GM12878 (cell line): ENCODE results near the gene BBS10. TPM values are rescaled to one million over a fixed set of nuclear protein-coding genes. Genes with fewer than 3 reads are reported as not detected.

Experiments used
- CEBPZ ChIP-seq: fragments of 150-350 bp; IDR thresholded peaks from 2 replicates; pipeline ENCODE4 v1.6.1; 2016; ENCODE audit warnings: low read depth, low read length
- DPF2 ChIP-seq: fragments of 450-650 bp; IDR thresholded peaks from 2 replicates; pipeline ENCODE4 v1.6.1; 2017; ENCODE audit warnings: mild to moderate bottlenecking
- EED ChIP-seq: sonication (generic); IDR thresholded peaks from 2 replicates; pipeline ENCODE4 v1.6.1; 2016; ENCODE audit warnings: antibody characterized with exemption, low read depth
- EZH2 ChIP-seq: IDR thresholded peaks from 2 replicates; pipeline ENCODE4 v1.6.1; 2012; ENCODE audit warnings: low read depth, mild to moderate bottlenecking, control low read depth, inconsistent platforms, low read length, borderline replicate concordance; ENCODE audit not compliant: control insufficient read depth
- IKZF1 ChIP-seq: fragments of 450-650 bp; conservative IDR thresholded peaks from 2 replicates; pipeline ENCODE4 v1.6.1; 2017; ENCODE audit warnings: antibody characterized with exemption, mild to moderate bottlenecking
- MEF2A ChIP-seq: IDR thresholded peaks from 2 replicates; pipeline ENCODE4 v1.6.1; 2011; ENCODE audit warnings: low read depth, mild to moderate bottlenecking, low read length, moderate library complexity; ENCODE audit not compliant: insufficient read depth
- MEF2B ChIP-seq: fragments of 450-650 bp; IDR thresholded peaks from 2 replicates; pipeline ENCODE4 v1.6.1; 2018; ENCODE audit warnings: mild to moderate bottlenecking, moderate library complexity; ENCODE audit not compliant: partially characterized antibody, poor library complexity, severe bottlenecking
- NFYB ChIP-seq: IDR thresholded peaks from 2 replicates; pipeline ENCODE4 v1.6.1; 2011; ENCODE audit warnings: low read depth, mild to moderate bottlenecking, low read length, improper control_type of control experiment, moderate library complexity; ENCODE audit not compliant: insufficient read depth
- NR2C2 ChIP-seq: IDR thresholded peaks from 2 replicates; pipeline ENCODE4 v1.6.1; 2011; ENCODE audit warnings: borderline replicate concordance, low read depth; ENCODE audit not compliant: control insufficient read depth, insufficient read length
- PAX5 ChIP-seq: IDR thresholded peaks from 2 replicates; pipeline ENCODE4 v1.6.1; 2011; ENCODE audit warnings: low read depth, low read length, borderline replicate concordance
- PBX3 ChIP-seq: IDR thresholded peaks from 2 replicates; pipeline ENCODE4 v1.6.1; 2011; ENCODE audit warnings: mild to moderate bottlenecking, low read depth, low read length, moderate library complexity; ENCODE audit not compliant: insufficient replicate concordance
- SIX5 ChIP-seq: IDR thresholded peaks from 2 replicates; pipeline ENCODE4 v1.6.1; 2011; ENCODE audit warnings: mild to moderate bottlenecking, low read depth, low read length, moderate library complexity; ENCODE audit not compliant: severe bottlenecking
- SMC3 ChIP-seq: IDR thresholded peaks from 2 replicates; pipeline ENCODE4 v1.6.1; 2011; ENCODE audit warnings: low read length, improper control_type of control experiment, borderline replicate concordance
- SREBF2 ChIP-seq: IDR thresholded peaks from 2 replicates; pipeline ENCODE4 v1.6.1; 2012; ENCODE audit warnings: mild to moderate bottlenecking, low read length
- STAT1 ChIP-seq: fragments of 450-650 bp; conservative IDR thresholded peaks from 2 replicates; pipeline ENCODE4 v1.6.1; 2014; ENCODE audit warnings: antibody characterized with exemption, mild to moderate bottlenecking
- TAF1 ChIP-seq: IDR thresholded peaks from 2 replicates; pipeline ENCODE4 v1.6.1; 2011; ENCODE audit warnings: mild to moderate bottlenecking, low read depth, low read length, borderline replicate concordance
- ZBTB33 ChIP-seq: fragments of 450-650 bp; IDR thresholded peaks from 2 replicates; pipeline ENCODE4 v1.6.1; 2017; ENCODE audit warnings: mild to moderate bottlenecking
- polyA plus RNA-seq, 11 experiments: library from polyadenylated mRNA; depleted of rRNA in 4 of 11; unstranded in 6 of 11; stranded (reverse) in 5 of 11; fragments of >200 nt; fragmentation: Nextera tagmentation in 4 of 11; fragmentation: Illumina TruSeq in 1 of 11; extraction: Ambion mirVana in 4 of 11; extraction: Trizol in 1 of 11; gene quantifications; 1 replicate in 1 of 11; 2 replicates in 10 of 11; pipeline versions ENCODE4 v1.2.1 to v1.2.3, GENCODE V29; 2011 to 2016; ENCODE audit warnings: inconsistent platforms in 2 of 11, missing spikeins in 2 of 11, low read depth in 1 of 11
- total RNA-seq, 4 experiments: library from RNA; depleted of rRNA in 3 of 4; stranded (reverse); fragments of >200 nt in 3 of 4; fragmentation: Illumina TruSeq in 1 of 4; extraction: Trizol in 1 of 4; gene quantifications; 2 replicates each; pipeline versions ENCODE4 v1.2.1 to v1.2.3, GENCODE V29; 2013 to 2021
- TF ChIP-seq, protein P1 (sequence below): fragments of 450-650 bp; formaldehyde crosslinking; IDR thresholded peaks from 2 replicates; pipeline ENCODE4 v1.5.0; 2022; ENCODE audit warnings: mild to moderate bottlenecking, missing genetic modification characterization

The BBS10 gene
- total and polyA plus RNA-seq, 10 of the 15 experiments (the other 5 are each of a cell fraction or from before 2014, with no cell fraction given): 1.2 to 9.8 (median 5.9) TPM

DNA sequence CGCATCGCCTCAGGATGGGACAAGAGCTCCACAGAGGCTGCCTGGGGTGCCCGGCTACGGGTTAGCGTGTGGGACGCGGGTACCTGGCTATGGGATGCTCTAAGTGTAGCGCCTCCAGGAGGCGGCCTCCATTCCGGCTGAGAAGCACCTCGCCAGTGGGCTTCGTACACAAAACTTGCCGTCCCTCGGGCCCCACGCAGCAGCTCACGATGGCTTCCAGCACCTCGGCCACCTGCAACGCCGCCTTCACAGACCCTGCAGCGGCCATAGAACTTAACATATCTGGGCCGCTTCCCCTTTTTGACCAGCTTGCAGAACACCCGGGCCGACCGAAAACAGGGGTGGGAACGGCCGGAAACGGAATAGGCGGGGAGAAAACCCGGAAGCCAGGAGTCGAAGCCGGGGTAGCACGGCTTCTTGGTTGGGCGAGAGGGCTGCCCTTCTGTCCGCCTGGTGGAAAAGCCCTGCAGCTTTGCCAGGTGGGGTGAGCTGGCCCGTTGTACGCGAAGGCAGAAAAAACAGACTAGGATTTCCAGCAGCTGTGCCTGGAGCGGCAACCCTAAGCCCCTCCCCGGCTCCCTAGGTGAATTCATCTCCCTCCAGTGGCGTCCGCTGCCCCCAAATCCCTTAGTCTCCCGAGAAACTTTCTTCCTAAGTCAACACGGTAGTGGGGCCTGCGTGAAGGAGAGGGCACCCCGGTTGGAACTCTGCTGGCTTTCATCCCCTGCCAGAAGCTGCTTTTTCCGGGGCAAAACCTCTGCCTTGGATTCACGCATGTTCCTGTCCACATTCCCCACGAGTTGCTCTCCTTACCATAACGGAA is at the start of gene BBS10 (continued):
- TF ChIP-seq STAT1 (no peak), SIX5 (peak; percentile 36), SREBF2 (no peak), ZBTB33 (no peak), SMC3 (0 out of 2 replicates have a peak, but pooled peaks have one; percentile 10), NFYB (peak; percentile 92), TAF1 (peak; percentile 92), MEF2B (peak; percentile 20), PBX3 (peak; percentile 94), CEBPZ (peak; percentile 20; the same call in 1 of the 2 replicates), PAX5 (no peak), EED (peak; percentile 18; the same call in 1 of the 2 replicates), MEF2A (0 out of 2 replicates have a peak, but pooled peaks have one; percentile 54), DPF2 (peak; percentile 80), IKZF1 (peak; percentile 69), NR2C2 (no peak), EZH2 (no peak)
- TF ChIP-seq, protein P1, sequence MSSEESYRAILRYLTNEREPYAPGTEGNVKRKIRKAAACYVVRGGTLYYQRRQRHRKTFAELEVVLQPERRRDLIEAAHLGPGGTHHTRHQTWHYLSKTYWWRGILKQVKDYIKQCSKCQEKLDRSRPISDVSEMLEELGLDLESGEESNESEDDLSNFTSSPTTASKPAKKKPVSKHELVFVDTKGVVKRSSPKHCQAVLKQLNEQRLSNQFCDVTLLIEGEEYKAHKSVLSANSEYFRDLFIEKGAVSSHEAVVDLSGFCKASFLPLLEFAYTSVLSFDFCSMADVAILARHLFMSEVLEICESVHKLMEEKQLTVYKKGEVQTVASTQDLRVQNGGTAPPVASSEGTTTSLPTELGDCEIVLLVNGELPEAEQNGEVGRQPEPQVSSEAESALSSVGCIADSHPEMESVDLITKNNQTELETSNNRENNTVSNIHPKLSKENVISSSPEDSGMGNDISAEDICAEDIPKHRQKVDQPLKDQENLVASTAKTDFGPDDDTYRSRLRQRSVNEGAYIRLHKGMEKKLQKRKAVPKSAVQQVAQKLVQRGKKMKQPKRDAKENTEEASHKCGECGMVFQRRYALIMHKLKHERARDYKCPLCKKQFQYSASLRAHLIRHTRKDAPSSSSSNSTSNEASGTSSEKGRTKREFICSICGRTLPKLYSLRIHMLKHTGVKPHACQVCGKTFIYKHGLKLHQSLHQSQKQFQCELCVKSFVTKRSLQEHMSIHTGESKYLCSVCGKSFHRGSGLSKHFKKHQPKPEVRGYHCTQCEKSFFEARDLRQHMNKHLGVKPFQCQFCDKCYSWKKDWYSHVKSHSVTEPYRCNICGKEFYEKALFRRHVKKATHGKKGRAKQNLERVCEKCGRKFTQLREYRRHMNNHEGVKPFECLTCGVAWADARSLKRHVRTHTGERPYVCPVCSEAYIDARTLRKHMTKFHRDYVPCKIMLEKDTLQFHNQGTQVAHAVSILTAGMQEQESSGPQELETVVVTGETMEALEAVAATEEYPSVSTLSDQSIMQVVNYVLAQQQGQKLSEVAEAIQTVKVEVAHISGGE (CRISPR knock-in tag): peak; percentile 76
